PC-3 (cell line): ENCODE measurements around the gene PYGO2.

Source experiments
- CTCF ChIP-seq: fragments of 300-600 bp; sonication (generic); conservative IDR thresholded peaks from 2 replicates; pipeline ENCODE4 v1.5.1; 2017; ENCODE audit warnings: antibody characterized with exemption, low read depth, mild to moderate bottlenecking, low read length
- EZH2 ChIP-seq: fragments of 300-600 bp; sonication (generic); IDR thresholded peaks from one replicate; pipeline ENCODE4 v1.6.1; 2017; ENCODE audit warnings: antibody characterized with exemption, mild to moderate bottlenecking, low read length; ENCODE audit not compliant: unreplicated experiment
- EZH2phosphoT487 ChIP-seq: fragments of 300-600 bp; sonication (generic); IDR thresholded peaks from 2 replicates; pipeline ENCODE4 v1.6.1; 2018; ENCODE audit warnings: mild to moderate bottlenecking, antibody characterized with exemption, low read length, borderline replicate concordance

- TF ChIP-seq CTCF (no peak), EZH2 (no peak), EZH2phosphoT487 (no peak)
Observed at GRCh38 chr1:155003766-155004351, 42.3 kb upstream of the PYGO2 start.
